ENCODE results near the gene KCNMB1.

- TF ChIP-seq CTCF (IDR thresholded peaks at IDR 0.05) (no peak), EZH2phosphoT487 (IDR thresholded peaks at IDR 0.05) (no peak)
Measured at GRCh38 chr5:170357955-170358444, 31.2 kb downstream of the KCNMB1 start.

Data from neural progenitor cell (in vitro differentiated cells).